Esophagus muscularis mucosa (tissue), 4 donors: ENCODE results near the gene ZNF76. TPM values are rescaled to one million over a fixed set of nuclear protein-coding genes. Genes with fewer than 3 reads are reported as not detected.

ENCODE experiments used
- DNase-seq: peaks from one replicate; pipeline ENCODE4 v3.0.0-alpha.2; 2017; ENCODE audit errors: extremely low spot score
- H3K27ac ChIP-seq, 4 donors: fragments of 200-600 bp; sonication (generic); replicated peaks in 1 of 4; 1 replicate in 3 of 4; 2 replicates in 1 of 4; pipeline ENCODE4 v1.5.1; 2016 to 2019; ENCODE audit warnings: mild to moderate bottlenecking in 1 of 4
- H3K27me3 ChIP-seq, 4 donors: fragments of 200-600 bp; sonication (generic); one replicate each; pipeline versions ENCODE4 v1.5.1 to v1.6.0; 2016 to 2019
- H3K36me3 ChIP-seq, 4 donors: fragments of 200-600 bp; sonication (generic); one replicate each; pipeline ENCODE4 v1.5.1; 2016 to 2019
- H3K4me1 ChIP-seq, 4 donors: fragments of 200-600 bp; sonication (generic); one replicate each; pipeline ENCODE4 v1.5.1; 2016 to 2019
- H3K4me3 ChIP-seq, 4 donors: fragments of 200-600 bp; sonication (generic); 1 replicate in 2 of 4; 2 replicates in 2 of 4; pipeline ENCODE4 v1.5.1; 2016 to 2019; ENCODE audit warnings: mild to moderate bottlenecking in 4 of 4, moderate library complexity in 1 of 4
- H3K9me3 ChIP-seq, 4 donors: fragments of 200-600 bp; sonication (generic); 1 replicate in 3 of 4; 2 replicates in 1 of 4; pipeline ENCODE4 v1.5.1; 2016 to 2019
- CTCF ChIP-seq, 3 experiments: fragments of 200-600 bp in 2 of 3; fragments of 450-650 bp in 1 of 3; sonication (generic) in 2 of 3; IDR thresholded peaks; one replicate each; pipeline ENCODE4 v1.5.1; 2017 to 2019; ENCODE audit warnings: antibody characterized with exemption in 3 of 3, mild to moderate bottlenecking in 2 of 3, moderate library complexity in 1 of 3
- EP300 ChIP-seq: sonication (generic); formaldehyde crosslinking; IDR thresholded peaks from one replicate; pipeline ENCODE4 v1.6.1; 2017; ENCODE audit warnings: antibody characterized with exemption
- POLR2A ChIP-seq: fragments of 450-650 bp; IDR thresholded peaks from one replicate; pipeline ENCODE4 v1.6.1; 2017; ENCODE audit warnings: antibody characterized with exemption, moderate library complexity, mild to moderate bottlenecking, low read depth
- POLR2AphosphoS5 ChIP-seq, 2 donors: sonication (generic); formaldehyde crosslinking; IDR thresholded peaks; one replicate each; pipeline ENCODE4 v1.6.1; 2017; ENCODE audit warnings: antibody characterized with exemption in 2 of 2
- WGBS: methylation state at CpG from one replicate; pipeline ENCODE4 v1.1.5; 2018; 5-methylcytosine and 5-hydroxymethylcytosine counted together
- intact Hi-C: fragments of 100-400 bp; cut with DNase I; formaldehyde crosslinking; loops from one replicate; pipeline ENCODE4 v1.15.1; 2023
- total RNA-seq, 4 donors: library from RNA; depleted of rRNA; stranded (reverse); fragments of >200 nt; gene quantifications; one replicate each; pipeline versions ENCODE4 v1.1.0 to v1.2.1, GENCODE V29; 2016

Gene ZNF76
- total RNA-seq, result 10 to 100 TPM; 33.2 to 47.0 (median 36.2) TPM

- Histone ChIP-seq H3K27ac (peak within 1 kb of the TSS; percentile 91 to 100 (median 97)), H3K27me3 (no peaks in the 10 kb centered on the region), H3K36me3 (no peaks in the 10 kb centered on the region), H3K9me3 (no peaks in the 10 kb centered on the region), H3K4me3 (peak within 1 kb of the TSS; percentile 72 to 99 (median 86)), H3K4me1 (peaks cover 28 to 72% (median 59%) of the 10 kb centered on the region in 4 donors)
- DNase-seq, result peak; percentile 99
- no peak for TF ChIP-seq EP300
- peak in 1 of 3 experiments; percentile 50 for TF ChIP-seq CTCF (IDR thresholded peaks at IDR 0.05)
- peak; percentile 97 for TF ChIP-seq POLR2AphosphoS5 (IDR thresholded peaks at IDR 0.05)
- peak; percentile 45 for TF ChIP-seq POLR2A
- WGBS, result 2% methylated on average over 9 of the region's 82 CpGs
- intact Hi-C loops, result no loop called here
Observed at GRCh38 chr6:35259194-35259947, at the start of gene ZNF76. TSS of gene ZNF76 (plus strand) at chr6:35259735. CDS start at chr6:35281152, 21,417 bp downstream.

- Histone ChIP-seq H3K27me3 (peaks cover 0 to 65% (median 12%) of the 10 kb centered on the region in 4 donors), H3K27ac (peak overlapping the region in 1 of 4 donors; percentile 72), H3K36me3 (no peaks in the 10 kb centered on the region), H3K9me3 (no peaks in the 10 kb centered on the region), H3K4me1 (peaks cover 31 to 55% (median 44%) of the 10 kb centered on the region in 4 donors), H3K4me3 (peak overlapping the region; percentile 61 to 72 (median 64))
- no peak for TF ChIP-seq CTCF (IDR thresholded peaks at IDR 0.05)
- no peak for TF ChIP-seq POLR2A
- TF ChIP-seq EP300, result no peak
- TF ChIP-seq POLR2AphosphoS5 (IDR thresholded peaks at IDR 0.05), result no peak
- DNase-seq, result no peak
- intact Hi-C loops, result no loop called here
- 8% methylated on average over 40 of the region's 51 CpGs for WGBS
Observed at GRCh38 chr6:35213298-35213791, 46.2 kb upstream of the ZNF76 start.

GRCh38 chr6:35213824-35214756, 45.4 kb upstream of the ZNF76 start, which contains the start of gene SCUBE3:
TSS of gene SCUBE3 (plus strand) at chr6:35213956. CDS start at chr6:35214419, 463 bp downstream.
- H3K27ac ChIP-seq, result peak within 1 kb of the TSS in 3 of 4 donors; percentile 1 to 72 (median 53)
- intact Hi-C loops, result no loop called here
- H3K4me3 ChIP-seq, result peak within 1 kb of the TSS; percentile 61 to 72 (median 64)
- under 1% methylated on average over 36 of the region's 89 CpGs for WGBS
- no peak for DNase-seq
- no peaks in the 10 kb centered on the region for H3K36me3 ChIP-seq
- peaks cover 37 to 62% (median 51%) of the 10 kb centered on the region in 4 donors for H3K4me1 ChIP-seq
- H3K9me3 ChIP-seq, result no peaks in the 10 kb centered on the region
- TF ChIP-seq POLR2A (no peak), EP300 (no peak), POLR2AphosphoS5 (IDR thresholded peaks at IDR 0.05) (no peak), CTCF (IDR thresholded peaks at IDR 0.05) (no peak)
- H3K27me3 ChIP-seq, result peaks cover 0 to 65% (median 12%) of the 10 kb centered on the region in 4 donors

GRCh38 chr6:35214869-35215664, 44.5 kb upstream of the ZNF76 start:
- Histone ChIP-seq H3K27ac (peak overlapping the region in 3 of 4 donors; percentile 9 to 72 (median 53)), H3K4me1 (peaks cover 46 to 72% (median 59%) of the 10 kb centered on the region in 4 donors), H3K9me3 (no peaks in the 10 kb centered on the region), H3K36me3 (no peaks in the 10 kb centered on the region), H3K4me3 (peak overlapping the region; percentile 61 to 72 (median 64)), H3K27me3 (peaks cover 0 to 56% (median 12%) of the 10 kb centered on the region in 4 donors)
- intact Hi-C loops, result no loop called here
- 26% methylated on average over 18 of the region's 18 CpGs for WGBS
- DNase-seq, result no peak
- TF ChIP-seq CTCF (IDR thresholded peaks at IDR 0.05) (no peak), POLR2A (no peak), EP300 (no peak), POLR2AphosphoS5 (IDR thresholded peaks at IDR 0.05) (no peak)
